HUES48 (cell line): ENCODE measurements around the gene CHRM1.

ENCODE experiments used
- H3K27ac ChIP-seq: one replicate; pipeline ENCODE4 v1.7.0; 2013; ENCODE audit warnings: low read depth, low read length, inconsistent platforms
- H3K27me3 ChIP-seq: 2 replicates; pipeline ENCODE4 v1.6.1; 2013; ENCODE audit warnings: mild to moderate bottlenecking, low read length; ENCODE audit not compliant: control insufficient read depth, insufficient read depth
- H3K36me3 ChIP-seq: 2 replicates; pipeline ENCODE4 v1.6.1; 2013; ENCODE audit warnings: low read length; ENCODE audit not compliant: control insufficient read depth, insufficient read depth
- H3K4me1 ChIP-seq: 2 replicates; pipeline ENCODE4 v1.6.1; 2013; ENCODE audit warnings: mild to moderate bottlenecking, low read length; ENCODE audit not compliant: control insufficient read depth, insufficient read depth
- H3K4me3 ChIP-seq: 2 replicates; pipeline ENCODE4 v1.5.1; 2013; ENCODE audit warnings: mild to moderate bottlenecking, low read depth, low read length
- H3K9ac ChIP-seq: 2 replicates; pipeline ENCODE4 v1.6.1; 2013; ENCODE audit warnings: mild to moderate bottlenecking, low read depth, low read length, moderate library complexity
- H3K9me3 ChIP-seq: 2 replicates; pipeline ENCODE4 v1.6.1; 2013; ENCODE audit warnings: low read length; ENCODE audit not compliant: control insufficient read depth, insufficient read depth

Gene CHRM1

DNA sequence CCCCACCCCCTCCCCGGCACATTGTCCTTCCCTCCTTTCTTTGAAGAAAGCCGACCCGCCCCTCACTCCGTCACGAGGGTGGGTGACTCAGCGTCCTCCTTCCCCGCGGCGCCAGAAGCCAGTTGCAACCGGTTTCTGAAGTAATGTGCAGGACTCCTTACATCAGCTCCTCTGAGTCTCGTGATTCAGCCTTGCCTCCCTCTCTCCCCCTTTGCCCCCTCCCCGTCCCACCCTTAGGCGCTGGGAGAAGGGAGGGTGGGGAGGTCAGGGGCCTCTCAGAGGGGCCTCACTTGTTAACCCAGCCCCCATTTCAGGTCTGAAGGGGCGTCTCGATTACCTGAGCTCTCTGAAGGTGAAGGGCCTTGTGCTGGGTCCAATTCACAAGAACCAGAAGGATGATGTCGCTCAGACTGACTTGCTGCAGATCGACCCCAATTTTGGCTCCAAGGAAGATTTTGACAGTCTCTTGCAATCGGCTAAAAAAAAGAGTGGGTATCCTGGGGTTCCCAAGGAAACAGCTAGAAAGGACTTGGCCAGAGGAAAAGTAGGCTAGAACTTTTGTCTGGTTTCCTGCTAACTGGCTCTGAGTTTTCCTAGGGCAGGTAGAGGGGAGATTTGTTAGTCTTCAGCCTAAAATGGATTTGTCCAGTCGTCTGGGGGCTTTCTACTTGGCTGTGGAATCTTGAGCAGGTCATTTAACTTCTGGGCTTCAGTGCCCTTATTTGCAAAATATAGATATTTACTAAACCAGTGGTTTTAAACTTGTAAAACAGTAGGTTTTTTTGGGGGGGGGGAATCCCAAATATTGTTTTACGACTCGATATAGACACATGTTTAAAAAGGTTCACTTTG lies 39.4 kb downstream of the CHRM1 start:
- Histone ChIP-seq H3K27me3 (no peaks in the 10 kb centered on the region), H3K27ac (peak overlapping the region; percentile 99), H3K9me3 (no peaks in the 10 kb centered on the region), H3K4me1 (peaks cover 22% of the 10 kb centered on the region), H3K36me3 (peaks cover 79% of the 10 kb centered on the region), H3K4me3 (peak overlapping the region; percentile 75), H3K9ac (peak overlapping the region; percentile 98)

DNA sequence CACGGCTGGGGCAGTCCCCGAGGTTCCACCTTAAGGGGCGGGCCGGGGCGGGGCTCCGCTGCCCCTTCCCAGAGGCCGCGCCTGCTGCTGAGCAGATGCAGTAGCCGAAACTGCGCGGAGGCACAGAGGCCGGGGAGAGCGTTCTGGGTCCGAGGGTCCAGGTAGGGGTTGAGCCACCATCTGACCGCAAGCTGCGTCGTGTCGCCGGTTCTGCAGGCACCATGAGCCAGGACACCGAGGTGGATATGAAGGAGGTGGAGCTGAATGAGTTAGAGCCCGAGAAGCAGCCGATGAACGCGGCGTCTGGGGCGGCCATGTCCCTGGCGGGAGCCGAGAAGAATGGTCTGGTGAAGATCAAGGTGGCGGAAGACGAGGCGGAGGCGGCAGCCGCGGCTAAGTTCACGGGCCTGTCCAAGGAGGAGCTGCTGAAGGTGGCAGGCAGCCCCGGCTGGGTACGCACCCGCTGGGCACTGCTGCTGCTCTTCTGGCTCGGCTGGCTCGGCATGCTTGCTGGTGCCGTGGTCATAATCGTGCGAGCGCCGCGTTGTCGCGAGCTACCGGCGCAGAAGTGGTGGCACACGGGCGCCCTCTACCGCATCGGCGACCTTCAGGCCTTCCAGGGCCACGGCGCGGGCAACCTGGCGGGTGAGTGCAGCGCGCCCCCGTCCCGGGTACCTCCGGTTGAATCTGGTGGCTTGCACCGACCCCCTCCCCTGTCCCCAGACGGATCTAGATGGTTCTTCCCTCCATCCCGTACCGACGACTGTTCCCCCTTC lies 40.2 kb downstream of the CHRM1 start, which contains the start of gene SLC3A2:
Gene SLC3A2, plus strand, starts transcription at position 94 of the 776 bp plus-strand sequence. Its CDS starts 128 bp downstream, at position 222.
- peak within 1 kb of the TSS; percentile 99 for H3K27ac ChIP-seq
- no peaks in the 10 kb centered on the region for H3K27me3 ChIP-seq
- H3K36me3 ChIP-seq, result peaks cover 79% of the 10 kb centered on the region
- H3K4me1 ChIP-seq, result peaks cover 22% of the 10 kb centered on the region
- H3K4me3 ChIP-seq, result peak within 1 kb of the TSS; percentile 75
- H3K9ac ChIP-seq, result peak within 1 kb of the TSS; percentile 98
- no peaks in the 10 kb centered on the region for H3K9me3 ChIP-seq

GRCh38 chr11:62880231-62880802 lies 40.8 kb downstream of the CHRM1 start:
- H3K9ac ChIP-seq, result peak overlapping the region; percentile 13; the same call in 1 of the 2 replicates
- H3K27me3 ChIP-seq, result no peaks in the 10 kb centered on the region
- peaks cover 77% of the 10 kb centered on the region for H3K36me3 ChIP-seq
- H3K27ac ChIP-seq, result peak overlapping the region; percentile 99
- H3K4me1 ChIP-seq, result peaks cover 22% of the 10 kb centered on the region
- peak overlapping the region; percentile 75 for H3K4me3 ChIP-seq
- H3K9me3 ChIP-seq, result no peaks in the 10 kb centered on the region

GRCh38 chr11:62879235-62879978 lies 41.8 kb downstream of the CHRM1 start:
- Histone ChIP-seq H3K4me1 (peaks cover 22% of the 10 kb centered on the region), H3K9ac (no peak overlapping the region), H3K36me3 (peaks cover 77% of the 10 kb centered on the region), H3K9me3 (no peaks in the 10 kb centered on the region), H3K4me3 (peak overlapping the region; percentile 7; the same call in 1 of the 2 replicates), H3K27me3 (no peaks in the 10 kb centered on the region), H3K27ac (peak overlapping the region; percentile 99)

DNA sequence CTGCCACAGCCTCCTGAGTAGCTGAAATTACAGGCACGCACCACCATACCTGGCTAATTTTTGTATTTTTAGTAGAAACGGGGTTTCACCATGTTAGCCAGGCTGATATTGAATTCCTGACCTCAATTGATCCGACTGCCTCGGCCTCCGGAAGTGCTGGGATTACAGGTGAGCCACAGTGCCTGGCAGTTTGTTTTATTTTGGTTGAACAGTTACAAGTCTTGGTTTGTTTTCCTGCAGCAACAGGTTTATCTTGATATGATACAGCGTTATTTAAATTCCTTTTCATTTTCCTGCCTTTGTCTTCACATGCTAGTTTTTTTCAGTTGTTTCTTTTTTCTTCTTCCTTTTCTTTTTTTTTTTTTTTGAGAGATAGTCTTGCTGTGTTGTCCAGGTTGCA lies 44.5 kb downstream of the CHRM1 start:
- Histone ChIP-seq H3K4me3 (no peak overlapping the region), H3K27ac (no peak overlapping the region), H3K9me3 (no peaks in the 10 kb centered on the region), H3K4me1 (peaks cover 14% of the 10 kb centered on the region), H3K27me3 (no peaks in the 10 kb centered on the region), H3K9ac (no peak overlapping the region), H3K36me3 (peaks cover 76% of the 10 kb centered on the region)

DNA sequence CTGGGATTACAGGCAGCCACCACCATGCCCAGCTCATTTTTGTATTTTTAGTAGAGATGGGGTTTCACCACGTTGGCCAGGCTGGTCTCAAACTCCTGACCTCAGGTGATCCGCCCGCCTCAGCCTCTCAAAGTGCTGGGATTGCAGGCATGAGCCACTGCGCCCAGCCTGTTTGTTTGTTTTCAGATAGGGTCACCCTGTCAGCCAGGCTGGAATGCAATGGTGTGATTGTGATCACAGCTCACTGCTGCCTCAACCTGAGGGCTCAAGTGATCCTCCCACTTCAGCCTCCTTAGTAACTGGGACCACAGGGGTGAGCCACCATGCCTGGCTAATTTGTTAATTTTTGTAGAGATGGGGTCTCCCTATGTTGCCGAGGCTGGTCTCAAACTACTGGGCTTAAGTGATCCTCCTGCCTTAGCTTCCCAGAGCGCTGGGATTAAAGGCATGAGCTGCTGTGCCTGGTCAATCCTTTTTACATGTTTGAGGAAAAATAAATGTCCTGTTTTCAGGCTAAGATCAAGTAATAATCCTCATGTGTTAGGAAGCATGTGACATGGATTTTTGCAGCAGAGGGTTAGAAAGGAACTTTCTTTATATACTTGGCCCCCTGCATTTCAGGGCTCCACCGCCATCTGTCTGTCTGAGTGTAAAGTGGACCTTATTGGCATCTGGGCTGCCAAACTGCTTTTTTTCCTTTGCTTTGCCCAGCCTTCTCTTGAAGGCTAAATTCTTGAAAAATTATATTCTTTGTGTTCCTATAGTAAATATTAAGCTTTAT lies 45.3 kb downstream of the CHRM1 start:
- Histone ChIP-seq H3K36me3 (peaks cover 83% of the 10 kb centered on the region), H3K27me3 (no peaks in the 10 kb centered on the region), H3K9me3 (no peaks in the 10 kb centered on the region), H3K27ac (no peak overlapping the region), H3K4me3 (no peak overlapping the region), H3K9ac (no peak overlapping the region), H3K4me1 (peaks cover 14% of the 10 kb centered on the region)

DNA sequence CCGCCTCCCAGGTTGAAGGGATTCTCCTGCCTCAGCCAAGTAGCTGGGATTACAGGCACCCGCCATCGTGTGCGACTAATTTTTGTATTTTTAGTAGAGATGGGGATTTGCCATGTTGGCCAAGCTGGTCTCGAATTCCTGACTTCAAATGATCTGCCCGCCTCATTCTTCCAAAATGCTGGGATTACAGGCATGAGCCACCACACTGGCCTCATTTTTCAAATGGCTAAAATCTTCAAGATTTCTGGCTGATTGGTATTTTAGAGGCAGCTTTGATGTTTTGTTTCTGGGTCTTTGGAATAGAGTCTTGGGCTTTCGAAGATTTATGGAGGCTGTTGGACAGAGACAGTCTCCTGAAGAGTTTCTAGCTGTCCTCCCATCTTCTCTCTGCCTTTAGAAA lies 46.3 kb downstream of the CHRM1 start:
- H3K36me3 ChIP-seq, result peaks cover 87% of the 10 kb centered on the region
- no peaks in the 10 kb centered on the region for H3K9me3 ChIP-seq
- H3K9ac ChIP-seq, result no peak overlapping the region
- no peak overlapping the region for H3K4me3 ChIP-seq
- no peaks in the 10 kb centered on the region for H3K27me3 ChIP-seq
- no peak overlapping the region for H3K27ac ChIP-seq
- peaks cover 7% of the 10 kb centered on the region for H3K4me1 ChIP-seq

DNA sequence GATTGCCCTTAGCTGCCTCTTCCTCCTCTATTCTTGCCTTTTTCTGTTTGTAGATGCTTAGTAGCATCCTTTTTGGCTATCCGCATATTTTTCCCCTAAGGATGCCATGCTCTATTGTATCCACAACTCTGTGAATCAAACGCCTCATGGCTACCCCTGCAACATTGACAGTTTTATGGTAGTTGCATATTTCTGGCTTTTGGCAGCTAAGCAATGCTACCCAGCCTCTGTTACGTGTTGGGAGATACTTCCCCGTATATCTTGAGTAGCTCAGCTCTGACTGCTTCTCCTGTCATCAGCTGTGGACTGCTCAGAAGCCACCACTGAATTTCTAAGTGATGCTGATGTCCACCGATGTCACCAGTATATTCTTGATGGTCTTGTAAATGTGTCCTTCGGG lies 55.5 kb downstream of the CHRM1 start:
- no peaks in the 10 kb centered on the region for H3K4me1 ChIP-seq
- no peaks in the 10 kb centered on the region for H3K9me3 ChIP-seq
- peaks cover 66% of the 10 kb centered on the region for H3K36me3 ChIP-seq
- no peak overlapping the region for H3K4me3 ChIP-seq
- H3K27me3 ChIP-seq, result no peaks in the 10 kb centered on the region
- no peak overlapping the region for H3K27ac ChIP-seq
- H3K9ac ChIP-seq, result no peak overlapping the region

GRCh38 chr11:62863687-62864335 lies 57.4 kb downstream of the CHRM1 start:
- Histone ChIP-seq H3K9me3 (no peaks in the 10 kb centered on the region), H3K4me1 (peaks cover 3% of the 10 kb centered on the region; the same call in 1 of the 2 replicates), H3K4me3 (no peak overlapping the region), H3K27me3 (no peaks in the 10 kb centered on the region), H3K27ac (no peak overlapping the region), H3K9ac (no peak overlapping the region), H3K36me3 (peaks cover 63% of the 10 kb centered on the region)
